GM21526 (cell line): ENCODE measurements around the gene SLC6A3.
A peak's percentile ranks its signal among the peaks of the same experiment; 100 is the strongest.

Experiments used
- ATAC-seq: cut with Tn5 transposase; IDR thresholded peaks from one replicate; pipeline ENCODE4 v1.9.1; 2021; ENCODE audit warnings: moderate library complexity; ENCODE audit not compliant: unreplicated experiment, low FRiP score

The SLC6A3 gene

DNA sequence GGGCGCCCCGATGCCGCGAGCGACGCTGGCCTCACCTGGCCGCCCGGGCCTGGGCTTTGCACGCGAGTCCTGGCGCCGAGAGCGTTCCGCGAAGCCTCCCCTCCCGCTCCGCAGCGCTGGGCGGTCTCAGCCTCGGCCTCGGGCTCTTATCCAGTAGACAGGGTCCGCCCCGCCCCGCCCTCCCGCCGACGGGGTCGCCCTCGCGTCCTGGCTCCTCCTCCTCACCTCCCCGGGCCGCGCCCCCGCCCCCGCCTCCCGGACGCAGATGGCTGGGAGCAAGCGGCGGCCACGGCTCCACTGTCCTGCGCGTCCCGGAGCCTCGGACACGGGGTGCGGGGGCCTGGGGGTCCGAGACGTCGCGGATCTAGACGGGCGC is at the start of gene SLC6A3:
Gene SLC6A3 (minus strand): TSS at position 128 of the 376 bp plus-strand sequence. CDS start 2,243 bp downstream, outside the sequence.
- ATAC-seq = no peak

GRCh38 chr5:1493941-1494340 is 48.7 kb upstream of the SLC6A3 start:
- no peak for ATAC-seq

DNA sequence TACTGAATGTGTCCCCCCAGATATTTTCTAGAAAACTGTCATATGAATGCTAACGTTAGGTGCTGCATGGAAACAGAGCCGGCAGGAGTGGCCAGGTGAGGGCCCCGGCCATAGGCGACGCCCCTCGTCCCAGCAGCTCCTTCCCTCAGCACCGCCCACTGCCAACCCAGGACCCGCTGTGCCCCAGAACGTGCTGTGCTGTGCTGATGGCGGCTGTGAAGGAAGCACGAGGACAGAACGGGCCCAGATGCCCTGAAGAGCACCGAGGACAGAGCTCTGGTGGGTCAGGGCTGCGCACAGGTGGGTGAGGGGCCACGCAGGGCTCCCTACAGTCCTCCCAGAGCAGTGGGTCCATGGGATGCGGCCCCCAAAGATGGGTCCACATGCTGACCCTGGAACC is 48.2 kb upstream of the SLC6A3 start:
- ATAC-seq = no peak

DNA sequence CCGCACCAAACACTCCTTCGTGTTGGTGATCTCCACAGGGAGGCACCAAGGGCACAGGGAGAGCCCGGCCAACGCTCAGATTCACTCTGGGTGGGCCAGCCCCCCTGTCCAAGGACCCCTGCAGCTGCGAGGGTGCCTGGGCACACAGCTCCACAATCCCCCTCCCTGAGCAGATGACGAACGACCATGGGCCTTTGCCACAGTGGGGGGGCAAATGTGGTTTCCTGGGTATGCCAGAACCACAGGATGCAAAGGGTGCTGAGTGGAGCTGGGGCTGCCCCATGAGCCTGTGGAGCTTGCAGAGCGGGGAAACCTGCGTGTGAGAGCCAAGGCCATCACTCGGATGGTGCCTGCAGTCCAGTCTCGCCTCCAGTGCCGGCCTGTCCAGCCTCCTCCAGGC is 47.5 kb upstream of the SLC6A3 start:
- no peak for ATAC-seq

DNA sequence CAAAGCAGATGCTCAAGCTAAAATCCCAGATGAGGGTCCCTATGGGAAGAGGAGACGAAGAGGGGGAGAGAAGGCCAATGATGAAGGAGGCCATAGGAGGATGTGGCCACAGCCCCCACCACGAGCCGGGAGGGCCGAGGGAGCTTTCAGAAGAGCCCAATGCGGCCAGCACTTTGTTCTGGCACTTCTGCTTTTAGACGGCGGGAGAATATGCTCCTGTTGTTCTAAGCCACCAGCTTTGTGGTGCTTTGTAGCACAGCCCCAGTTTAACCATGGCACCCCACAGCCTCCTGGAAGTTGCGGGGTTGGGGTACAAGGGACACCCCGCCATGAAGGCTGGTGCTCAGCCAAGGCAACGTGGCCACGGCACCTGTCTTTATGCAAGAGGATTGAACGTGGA is 45.1 kb upstream of the SLC6A3 start:
- ATAC-seq = no peak

DNA sequence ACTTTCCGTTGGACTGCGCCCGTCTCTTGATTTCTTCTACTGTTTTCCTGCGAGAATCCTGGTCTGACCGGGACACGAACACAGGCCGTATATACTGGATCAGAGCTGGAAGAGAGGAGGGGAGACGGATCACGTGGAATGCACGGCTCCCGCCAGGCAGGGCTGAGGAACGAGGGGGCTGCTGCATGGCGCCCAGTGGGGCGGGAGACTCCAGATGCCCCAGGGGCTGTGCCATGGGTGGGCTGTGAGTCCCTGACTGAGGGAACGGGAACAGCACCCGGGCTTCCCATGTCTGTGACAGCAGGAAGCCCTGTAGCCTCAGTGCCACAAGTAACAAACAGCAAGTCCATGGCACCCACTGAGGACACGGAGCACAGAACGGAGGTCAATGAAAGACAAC is 44.5 kb upstream of the SLC6A3 start:
- ATAC-seq = no peak

DNA sequence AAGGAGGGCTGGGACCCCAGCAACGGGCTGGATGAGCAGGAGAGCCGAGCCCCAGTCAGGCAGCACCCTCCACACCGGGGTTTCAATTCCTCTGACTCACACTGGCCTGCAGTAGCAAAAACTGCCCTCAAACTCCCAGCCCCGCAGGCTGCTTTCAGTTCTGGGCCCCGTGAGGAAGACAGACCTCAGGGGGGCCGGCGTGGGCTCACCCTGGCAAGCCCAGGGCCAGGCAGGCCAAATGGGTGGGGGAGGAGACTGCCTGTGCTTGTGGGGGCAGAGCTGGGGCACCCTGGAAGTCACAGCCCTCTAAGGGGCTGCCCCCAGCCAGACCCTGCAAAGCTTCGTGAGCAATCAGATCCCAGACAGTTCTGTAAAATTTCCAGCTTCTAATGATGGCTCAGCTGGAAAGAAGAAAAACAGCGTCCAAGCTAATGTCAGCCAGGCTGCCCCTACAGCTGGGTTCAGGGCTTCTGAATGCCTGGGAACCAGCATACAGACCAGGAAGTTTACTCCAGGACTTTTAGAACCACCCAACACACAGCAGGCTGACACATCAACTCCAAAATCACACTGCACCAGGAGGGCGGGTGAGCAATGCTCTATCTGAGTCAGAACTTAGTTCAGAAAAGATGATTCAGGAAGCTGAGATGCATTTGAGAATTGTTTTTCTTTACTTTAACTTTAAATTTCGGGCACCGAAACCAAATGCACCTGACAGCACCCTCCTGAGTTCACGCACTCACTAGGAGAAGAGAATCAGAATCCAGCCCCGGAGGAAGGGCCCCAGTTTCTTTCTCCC is 43.8 kb upstream of the SLC6A3 start:
- peak; percentile 61 for ATAC-seq

DNA sequence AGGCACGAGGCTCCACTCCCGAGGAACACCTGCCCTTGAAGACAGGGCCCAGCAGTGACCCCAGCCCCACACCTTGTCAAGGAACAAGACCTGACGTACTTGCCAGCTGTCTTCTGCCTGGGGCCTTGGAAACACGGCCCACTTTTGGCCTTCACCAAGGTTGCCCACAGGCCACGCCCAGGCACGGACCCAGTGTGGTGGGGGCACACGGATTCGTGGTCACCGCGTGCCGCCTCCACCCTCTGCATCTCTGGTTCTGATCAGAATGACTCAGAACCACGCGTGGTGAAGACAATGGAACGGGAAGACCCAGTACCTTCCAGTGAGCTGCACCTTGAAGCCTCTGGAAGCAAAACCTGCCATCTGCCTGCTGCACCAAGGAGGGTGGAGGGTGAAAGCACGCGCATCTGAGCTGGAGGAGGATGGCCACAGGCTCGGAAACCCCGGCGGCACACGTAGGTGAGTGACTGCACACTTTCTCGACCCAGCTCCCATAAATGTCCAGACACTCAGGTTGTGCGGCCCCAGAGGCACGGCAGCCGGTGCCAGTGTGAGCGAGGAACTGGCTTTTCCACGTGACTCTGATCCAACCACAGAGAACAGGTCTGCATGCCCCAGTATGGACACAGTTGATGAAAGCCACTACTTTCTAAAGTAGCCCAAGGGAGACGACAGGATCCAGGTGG is 42.0 kb upstream of the SLC6A3 start:
- ATAC-seq = no peak

DNA sequence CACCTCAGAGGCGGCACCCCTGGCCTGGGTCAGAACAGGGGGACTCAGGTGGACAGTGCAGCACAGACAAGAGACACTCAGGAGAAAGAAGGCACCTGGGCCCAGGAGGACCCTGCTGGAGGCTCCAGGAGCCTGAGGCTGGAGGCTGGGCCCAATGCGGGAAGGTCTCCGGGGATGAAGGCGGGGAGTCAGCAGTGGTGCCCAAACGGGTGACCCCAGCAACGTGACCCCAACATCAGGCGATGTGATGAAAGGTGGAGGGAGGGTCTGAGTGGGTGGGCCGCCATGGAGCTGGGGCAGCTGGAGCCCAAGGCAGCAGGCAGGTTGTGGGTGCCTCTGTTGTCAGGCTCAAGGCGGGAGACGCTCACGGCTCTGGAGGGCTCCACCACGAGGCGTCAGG is 41.0 kb upstream of the SLC6A3 start:
- no peak for ATAC-seq

GRCh38 chr5:1485579-1486118 is 40.4 kb upstream of the SLC6A3 start:
- no peak for ATAC-seq

DNA sequence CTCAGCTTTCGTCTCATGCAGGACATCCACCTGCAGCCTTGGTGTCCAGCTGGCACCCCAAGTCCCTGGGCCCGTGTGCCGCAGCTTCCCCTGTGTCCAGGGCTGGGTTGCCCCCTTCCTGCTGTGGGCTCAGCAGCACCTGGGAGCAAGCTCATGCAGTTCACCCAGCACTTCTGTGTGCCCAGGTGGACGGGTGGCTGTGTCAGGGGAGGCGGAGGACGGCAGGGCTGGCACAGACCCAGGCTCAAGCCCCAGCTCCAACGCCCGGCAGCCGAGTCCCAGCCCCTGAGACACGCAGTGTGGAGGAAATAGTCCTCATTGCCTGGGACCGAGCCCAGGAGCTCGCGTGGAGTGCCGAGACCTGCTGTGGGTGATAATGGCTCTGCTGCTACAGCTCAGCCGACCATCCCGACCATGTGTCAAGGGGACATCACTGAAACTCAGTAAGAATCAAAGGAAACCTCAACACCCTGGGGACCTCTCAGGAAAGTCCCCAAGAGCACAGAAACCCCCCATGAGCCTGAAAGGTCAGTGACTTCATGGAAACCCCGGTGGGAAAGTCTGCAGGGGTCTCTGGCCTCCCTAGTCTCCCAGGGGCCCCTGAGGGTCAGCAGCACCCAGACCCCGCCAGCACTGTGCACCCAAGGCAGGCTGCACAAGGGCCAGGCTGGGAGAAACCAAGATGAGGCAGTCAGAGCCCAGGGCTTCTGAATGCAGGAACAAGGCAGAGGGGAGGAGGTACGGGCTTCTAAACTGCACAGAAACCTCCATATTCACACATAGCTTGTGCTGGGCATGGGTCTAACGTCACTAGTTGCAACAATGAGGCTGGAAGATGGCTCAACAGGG is 39.7 kb upstream of the SLC6A3 start:
- peak; percentile 33 for ATAC-seq

DNA sequence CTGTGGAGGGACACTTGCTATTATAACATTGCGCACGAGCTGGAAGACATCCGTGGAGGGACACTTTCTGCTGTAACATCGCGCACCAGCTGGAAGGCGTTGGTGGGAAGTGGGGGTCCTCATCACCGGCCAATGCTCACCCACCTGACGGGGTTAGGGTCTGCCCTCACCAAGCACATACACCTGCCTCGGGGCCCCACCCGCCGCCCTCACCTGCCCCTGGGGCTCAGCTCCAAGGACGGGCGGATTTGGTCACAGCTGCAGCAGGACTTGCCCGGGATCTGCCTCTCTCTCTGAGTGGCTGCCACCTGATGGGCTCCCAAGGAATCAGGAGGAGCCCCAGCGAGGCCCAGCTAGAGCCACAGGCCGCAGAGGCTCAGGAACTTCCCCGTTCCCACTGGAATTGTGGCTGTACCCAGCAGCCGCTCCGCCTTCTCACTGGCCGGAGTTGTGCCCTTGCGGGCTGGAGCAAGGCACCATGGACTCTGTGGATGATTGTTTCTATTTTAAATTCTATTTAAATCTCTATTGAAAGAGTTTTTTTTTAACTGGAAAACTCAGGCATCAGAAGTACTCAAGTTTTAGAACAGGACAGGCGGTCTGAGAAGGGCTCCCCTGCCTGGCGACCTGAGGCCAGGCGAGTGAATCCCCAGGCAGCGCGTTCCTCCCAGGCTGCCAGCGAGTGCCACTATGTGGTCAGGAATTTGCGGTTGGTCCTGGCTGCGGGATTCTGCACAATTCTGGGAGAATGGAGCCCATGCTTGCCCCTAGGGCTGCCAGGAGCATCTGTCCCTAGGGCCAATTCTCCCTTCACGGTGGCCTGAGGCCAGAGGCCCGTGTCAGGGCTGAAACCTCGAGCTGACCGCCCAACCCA is 38.9 kb upstream of the SLC6A3 start:
- ATAC-seq = no peak

- ATAC-seq = no peak
Measured at GRCh38 chr5:1483064-1483463, 37.8 kb upstream of the SLC6A3 start.

- ATAC-seq = no peak
Measured at GRCh38 chr5:1481959-1482331, 36.7 kb upstream of the SLC6A3 start.

DNA sequence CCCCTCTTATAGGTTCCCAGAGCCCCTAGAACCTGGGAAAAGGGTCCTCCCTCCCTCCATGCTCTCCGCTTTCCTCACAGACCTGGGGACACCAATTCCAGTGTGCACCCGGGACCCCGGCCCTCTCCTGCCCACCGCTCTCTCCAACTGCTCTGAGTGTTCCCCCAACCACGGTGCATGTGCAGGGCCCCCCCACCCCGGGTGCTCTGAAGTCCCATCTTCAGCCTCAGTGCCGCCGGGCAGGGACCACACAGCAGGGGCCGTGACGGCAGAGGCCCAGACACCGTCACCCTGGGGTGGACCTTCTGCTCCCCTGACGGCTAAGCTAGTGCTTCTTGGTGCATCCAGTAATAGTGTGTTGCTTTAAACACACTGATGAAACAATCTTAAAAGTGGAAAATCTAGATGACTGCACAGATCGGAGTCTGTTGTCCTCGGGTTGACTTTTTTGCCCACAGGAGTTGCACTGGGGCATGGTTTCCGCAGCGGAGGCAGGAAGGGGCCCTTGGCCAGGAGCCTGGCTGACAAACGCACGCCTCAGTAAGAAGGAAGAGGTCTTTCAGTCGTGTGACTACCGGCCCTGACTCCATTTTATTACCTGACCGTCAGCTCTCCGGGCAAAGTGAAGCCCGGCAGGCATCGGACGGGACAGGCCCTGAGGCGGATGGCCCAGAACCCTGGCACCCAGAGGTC is 36.2 kb upstream of the SLC6A3 start:
- no peak for ATAC-seq

- no peak for ATAC-seq
Measured at GRCh38 chr5:1480806-1481205, 35.6 kb upstream of the SLC6A3 start.

DNA sequence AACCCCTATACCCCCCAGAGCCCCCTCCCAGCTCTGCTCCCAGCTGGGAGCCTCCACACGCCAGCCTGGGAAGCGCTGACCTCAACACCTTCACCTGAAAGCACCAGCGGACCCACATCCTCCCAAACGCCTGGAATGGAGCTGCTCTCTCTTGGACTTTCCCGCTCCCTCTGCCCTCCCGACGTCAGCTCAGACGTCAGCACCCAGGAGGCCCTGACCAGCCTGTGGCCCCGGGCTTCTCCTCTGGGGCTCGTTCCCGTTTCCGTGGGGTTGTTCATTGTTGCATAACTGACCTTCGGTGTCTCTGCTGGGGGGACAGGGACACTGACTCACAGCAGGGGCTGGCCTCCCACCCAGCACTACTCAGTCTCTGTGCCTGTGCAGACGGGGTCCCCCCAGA is 35.0 kb upstream of the SLC6A3 start:
- no peak for ATAC-seq

DNA sequence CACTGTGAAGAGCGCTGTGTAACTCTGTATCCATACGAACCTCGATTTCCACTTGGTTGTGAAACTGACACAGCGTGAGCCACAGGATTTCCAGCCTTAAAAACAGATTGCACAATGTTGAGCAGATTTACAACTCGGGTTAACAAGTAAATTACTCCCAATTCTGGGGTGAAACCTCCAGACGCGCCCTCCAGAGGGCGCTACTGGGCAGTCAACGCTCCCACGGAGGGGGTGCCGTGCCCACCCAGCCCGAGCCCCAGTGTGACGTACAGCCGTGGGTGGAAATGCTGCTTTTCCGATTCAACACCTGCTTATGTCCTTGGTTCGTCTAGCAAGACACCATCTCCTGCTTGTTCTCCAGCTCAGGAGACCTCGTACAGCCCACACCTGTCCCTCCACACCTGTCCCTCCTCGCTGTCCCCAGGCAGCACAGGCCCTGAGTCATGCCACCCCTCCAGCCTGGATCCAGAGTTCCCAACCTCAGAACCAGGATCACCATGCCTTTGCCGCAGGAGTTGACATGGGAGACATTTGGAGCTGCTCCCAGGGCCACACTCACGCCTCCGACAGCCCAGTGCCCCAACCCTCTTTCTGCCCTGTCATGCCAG is 34.4 kb upstream of the SLC6A3 start:
- no peak for ATAC-seq

DNA sequence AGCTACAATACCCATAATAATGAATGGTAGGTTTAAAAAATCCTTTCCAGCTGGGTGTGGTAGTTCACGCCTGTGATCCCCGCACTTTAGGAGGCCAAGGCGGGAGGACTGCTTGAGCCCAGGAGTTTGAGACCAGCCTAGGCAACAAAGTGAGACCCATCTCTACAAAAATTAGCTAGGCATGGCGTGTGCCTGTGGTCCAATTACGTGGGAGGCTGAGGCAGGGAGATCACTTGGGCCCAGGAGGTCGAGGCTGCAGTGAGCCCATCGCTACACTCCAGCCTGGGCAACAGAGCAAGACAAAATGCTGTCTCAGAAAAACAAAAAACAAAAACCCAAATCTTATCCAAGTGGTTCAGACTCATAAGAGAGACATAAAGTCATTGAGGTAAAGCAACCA is 33.8 kb upstream of the SLC6A3 start:
- ATAC-seq = no peak
